Measurements from ENCODE around the gene RTEL1. TPM values are rescaled to one million over a fixed set of nuclear protein-coding genes. Genes with fewer than 3 reads are reported as not detected.
A peak's percentile ranks its signal among the peaks of the same experiment; 100 is the strongest.

RTEL1 gene
- total and polyA plus RNA-seq, 9 of the 15 experiments (the other 6 are each of a cell fraction or from before 2014, with no cell fraction given): 0.36 to 61.0 (median 17.9) TPM

DNA sequence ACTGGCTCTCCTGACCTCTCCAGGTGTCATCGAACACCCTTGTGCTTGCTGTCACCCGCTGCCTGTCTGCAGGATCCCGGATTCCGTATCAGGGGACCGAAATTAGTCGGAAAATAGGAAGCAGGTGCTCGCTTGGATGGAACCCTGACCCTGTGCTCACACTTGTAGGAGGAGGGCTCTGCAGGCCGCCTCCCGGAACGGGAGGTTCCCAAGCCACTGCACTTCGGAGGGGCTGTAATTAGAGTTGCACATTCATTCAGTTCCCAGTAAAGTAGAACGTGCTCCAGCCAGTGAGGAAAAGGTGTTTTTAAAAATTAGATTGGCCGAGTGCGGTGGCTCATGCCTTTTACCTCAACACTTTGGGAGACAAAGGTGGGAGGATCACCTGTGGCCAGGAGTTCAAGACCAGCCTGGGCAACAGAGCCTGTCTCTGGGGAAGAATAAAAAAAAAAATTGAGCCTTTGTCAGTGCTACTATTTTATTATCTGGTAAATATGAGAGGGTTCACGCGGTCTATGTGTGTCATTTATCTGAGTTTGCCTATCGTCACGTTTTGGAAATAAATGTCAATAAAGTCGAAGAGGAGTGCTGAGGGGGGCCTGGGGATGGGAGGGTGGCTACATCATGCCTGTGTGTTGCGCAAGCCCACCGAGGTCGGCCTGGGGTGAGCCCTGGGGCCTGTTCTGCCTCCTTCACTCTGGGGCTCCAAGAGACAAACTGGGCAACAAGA lies 29.7 kb upstream of the RTEL1 start (continued):
- TF ChIP-seq MYC (IDR thresholded peaks at IDR 0.05; ENCODE audit: low read depth, low read length) (peak; percentile 99), MYC (CRISPR knock-in tag; IDR thresholded peaks at IDR 0.05; ENCODE audit: borderline replicate concordance, low read depth) (peak; percentile 60; the same call in 1 of the 2 replicates), ZFP30 (CRISPR knock-in tag; IDR thresholded peaks at IDR 0.05; ENCODE audit: borderline replicate concordance) (no peak), MXI1 (IDR thresholded peaks at IDR 0.05; ENCODE audit: low read depth, low read length) (peak; percentile 87), ETV5 (CRISPR knock-in tag; IDR thresholded peaks at IDR 0.05; ENCODE audit: low read depth) (peak; percentile 57; the same call in 1 of the 2 replicates), SMAD1 (IDR thresholded peaks at IDR 0.05; ENCODE audit: low read depth, low read length, partially characterized antibody) (peak; percentile 62), TAF1 (IDR thresholded peaks at IDR 0.05; ENCODE audit: control insufficient read depth, extremely low read depth, insufficient read depth, low read length, severe bottlenecking) (peak; percentile 97), E2F3 (CRISPR knock-in tag; IDR thresholded peaks at IDR 0.05) (no peak), PHF20 (IDR thresholded peaks at IDR 0.05; ENCODE audit: partially characterized antibody) (peak; percentile 78), HDAC1 (IDR thresholded peaks at IDR 0.05) (peak; percentile 67 to 87; a peak in 3 of 4 replicates), RBM34 (IDR thresholded peaks at IDR 0.05; ENCODE audit: borderline replicate concordance, insufficient read depth, low read length) (no peak), NFIX (CRISPR knock-in tag; IDR thresholded peaks at IDR 0.05; ENCODE audit: low read depth) (no peak)
- TF ChIP-seq, protein P1, sequence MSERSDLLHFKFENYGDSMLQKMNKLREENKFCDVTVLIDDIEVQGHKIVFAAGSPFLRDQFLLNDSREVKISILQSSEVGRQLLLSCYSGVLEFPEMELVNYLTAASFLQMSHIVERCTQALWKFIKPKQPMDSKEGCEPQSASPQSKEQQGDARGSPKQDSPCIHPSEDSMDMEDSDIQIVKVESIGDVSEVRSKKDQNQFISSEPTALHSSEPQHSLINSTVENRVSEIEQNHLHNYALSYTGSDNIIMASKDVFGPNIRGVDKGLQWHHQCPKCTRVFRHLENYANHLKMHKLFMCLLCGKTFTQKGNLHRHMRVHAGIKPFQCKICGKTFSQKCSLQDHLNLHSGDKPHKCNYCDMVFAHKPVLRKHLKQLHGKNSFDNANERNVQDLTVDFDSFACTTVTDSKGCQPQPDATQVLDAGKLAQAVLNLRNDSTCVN (CRISPR knock-in tag; IDR thresholded peaks at IDR 0.05): no peak
- TF ChIP-seq, protein P2, sequence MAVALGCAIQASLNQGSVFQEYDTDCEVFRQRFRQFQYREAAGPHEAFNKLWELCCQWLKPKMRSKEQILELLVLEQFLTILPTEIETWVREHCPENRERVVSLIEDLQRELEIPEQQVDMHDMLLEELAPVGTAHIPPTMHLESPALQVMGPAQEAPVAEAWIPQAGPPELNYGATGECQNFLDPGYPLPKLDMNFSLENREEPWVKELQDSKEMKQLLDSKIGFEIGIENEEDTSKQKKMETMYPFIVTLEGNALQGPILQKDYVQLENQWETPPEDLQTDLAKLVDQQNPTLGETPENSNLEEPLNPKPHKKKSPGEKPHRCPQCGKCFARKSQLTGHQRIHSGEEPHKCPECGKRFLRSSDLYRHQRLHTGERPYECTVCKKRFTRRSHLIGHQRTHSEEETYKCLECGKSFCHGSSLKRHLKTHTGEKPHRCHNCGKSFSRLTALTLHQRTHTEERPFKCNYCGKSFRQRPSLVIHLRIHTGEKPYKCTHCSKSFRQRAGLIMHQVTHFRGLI (CRISPR knock-in tag; IDR thresholded peaks at IDR 0.05): no peak
- TF ChIP-seq, protein P3, sequence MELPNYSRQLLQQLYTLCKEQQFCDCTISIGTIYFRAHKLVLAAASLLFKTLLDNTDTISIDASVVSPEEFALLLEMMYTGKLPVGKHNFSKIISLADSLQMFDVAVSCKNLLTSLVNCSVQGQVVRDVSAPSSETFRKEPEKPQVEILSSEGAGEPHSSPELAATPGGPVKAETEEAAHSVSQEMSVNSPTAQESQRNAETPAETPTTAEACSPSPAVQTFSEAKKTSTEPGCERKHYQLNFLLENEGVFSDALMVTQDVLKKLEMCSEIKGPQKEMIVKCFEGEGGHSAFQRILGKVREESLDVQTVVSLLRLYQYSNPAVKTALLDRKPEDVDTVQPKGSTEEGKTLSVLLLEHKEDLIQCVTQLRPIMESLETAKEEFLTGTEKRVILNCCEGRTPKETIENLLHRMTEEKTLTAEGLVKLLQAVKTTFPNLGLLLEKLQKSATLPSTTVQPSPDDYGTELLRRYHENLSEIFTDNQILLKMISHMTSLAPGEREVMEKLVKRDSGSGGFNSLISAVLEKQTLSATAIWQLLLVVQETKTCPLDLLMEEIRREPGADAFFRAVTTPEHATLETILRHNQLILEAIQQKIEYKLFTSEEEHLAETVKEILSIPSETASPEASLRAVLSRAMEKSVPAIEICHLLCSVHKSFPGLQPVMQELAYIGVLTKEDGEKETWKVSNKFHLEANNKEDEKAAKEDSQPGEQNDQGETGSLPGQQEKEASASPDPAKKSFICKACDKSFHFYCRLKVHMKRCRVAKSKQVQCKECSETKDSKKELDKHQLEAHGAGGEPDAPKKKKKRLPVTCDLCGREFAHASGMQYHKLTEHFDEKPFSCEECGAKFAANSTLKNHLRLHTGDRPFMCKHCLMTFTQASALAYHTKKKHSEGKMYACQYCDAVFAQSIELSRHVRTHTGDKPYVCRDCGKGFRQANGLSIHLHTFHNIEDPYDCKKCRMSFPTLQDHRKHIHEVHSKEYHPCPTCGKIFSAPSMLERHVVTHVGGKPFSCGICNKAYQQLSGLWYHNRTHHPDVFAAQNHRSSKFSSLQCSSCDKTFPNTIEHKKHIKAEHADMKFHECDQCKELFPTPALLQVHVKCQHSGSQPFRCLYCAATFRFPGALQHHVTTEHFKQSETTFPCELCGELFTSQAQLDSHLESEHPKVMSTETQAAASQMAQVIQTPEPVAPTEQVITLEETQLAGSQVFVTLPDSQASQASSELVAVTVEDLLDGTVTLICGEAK (IDR thresholded peaks at IDR 0.05): peak; percentile 92
- TF ChIP-seq, protein P3 (CRISPR knock-in tag; IDR thresholded peaks at IDR 0.05): no peak
